MM.1S (cell line): ENCODE measurements around the gene TRIM54.
"Not testable (repeated sequence)": the region's sequence is repeated elsewhere in the genome, so short reads cannot be mapped to it uniquely, and the experiment has no call there.

ENCODE experiments used
- DNase-seq: peaks from one replicate; pipeline ENCODE4 v3.0.0-alpha.2; 2015
- H2AFZ ChIP-seq: fragments of 300-600 bp; sonication (generic); 2 replicates; pipeline ENCODE4 v1.6.0; 2016; ENCODE audit warnings: antibody characterized with exemption, low read length
- H3F3A ChIP-seq: fragments of 300-600 bp; sonication (generic); 2 replicates; pipeline ENCODE4 v1.6.1; 2016; ENCODE audit warnings: mild to moderate bottlenecking, antibody characterized with exemption, low read length, moderate library complexity, mixed read lengths; ENCODE audit not compliant: insufficient read depth
- H3K27ac ChIP-seq: fragments of 300-600 bp; sonication (generic); 2 replicates; pipeline ENCODE4 v1.5.1; 2016; ENCODE audit warnings: mild to moderate bottlenecking, low read length
- H3K27me3 ChIP-seq: fragments of 300-600 bp; sonication (generic); replicated peaks from 2 replicates; pipeline ENCODE4 v1.6.0; 2016; ENCODE audit warnings: low read length; ENCODE audit not compliant: insufficient read depth
- H3K36me3 ChIP-seq: fragments of 300-600 bp; sonication (generic); replicated peaks from 2 replicates; pipeline ENCODE4 v1.6.1; 2016; ENCODE audit warnings: mild to moderate bottlenecking, low read length, mixed read lengths; ENCODE audit not compliant: insufficient read depth
- H3K4me1 ChIP-seq: fragments of 300-600 bp; sonication (generic); 2 replicates; pipeline ENCODE4 v1.6.1; 2016; ENCODE audit warnings: low read length, mixed read lengths
- H3K4me2 ChIP-seq: fragments of 300-600 bp; sonication (generic); 2 replicates; pipeline ENCODE4 v1.6.0; 2016; ENCODE audit warnings: low read depth, low read length
- H3K4me3 ChIP-seq: fragments of 300-600 bp; sonication (generic); 2 replicates; pipeline ENCODE4 v1.5.1; 2016; ENCODE audit warnings: low read length, mixed read lengths
- H3K79me2 ChIP-seq: fragments of 300-600 bp; sonication (generic); 2 replicates; pipeline ENCODE4 v1.6.1; 2016; ENCODE audit warnings: mixed run types, low read length, mixed read lengths
- H3K9ac ChIP-seq: fragments of 300-600 bp; sonication (generic); 2 replicates; pipeline ENCODE4 v1.6.1; 2016; ENCODE audit warnings: low read length, mixed read lengths
- H3K9me2 ChIP-seq: fragments of 300-600 bp; sonication (generic); replicated peaks from 2 replicates; pipeline ENCODE4 v1.6.1; 2016; ENCODE audit warnings: mild to moderate bottlenecking, low read length, mixed read lengths; ENCODE audit not compliant: insufficient read depth
- H3K9me3 ChIP-seq: fragments of 300-600 bp; sonication (generic); replicated peaks from 2 replicates; pipeline ENCODE4 v1.6.1; 2016; ENCODE audit warnings: mild to moderate bottlenecking, low read length, mixed read lengths; ENCODE audit not compliant: insufficient read depth
- H4K20me1 ChIP-seq: fragments of 300-600 bp; sonication (generic); 2 replicates; pipeline ENCODE4 v1.6.1; 2016; ENCODE audit warnings: mild to moderate bottlenecking, low read length, moderate library complexity, mixed read lengths; ENCODE audit not compliant: insufficient read depth
- EZH2 ChIP-seq: fragments of 300-600 bp; sonication (generic); optimal IDR thresholded peaks from 2 replicates; pipeline ENCODE3; 2017; ENCODE audit warnings: low read depth, mild to moderate bottlenecking, antibody characterized with exemption, low read length, mixed read lengths
- EZH2phosphoT487 ChIP-seq: fragments of 300-600 bp; sonication (generic); IDR thresholded peaks from 2 replicates; pipeline ENCODE4 v1.6.1; 2018; ENCODE audit warnings: antibody characterized with exemption, low read length
- TF ChIP-seq, protein P1 (sequence below): fragments of 300-600 bp; sonication (generic); IDR thresholded peaks from 2 replicates; pipeline ENCODE4 v1.5.1; 2016; ENCODE audit warnings: antibody characterized with exemption, low read length, mixed read lengths

Gene TRIM54

DNA sequence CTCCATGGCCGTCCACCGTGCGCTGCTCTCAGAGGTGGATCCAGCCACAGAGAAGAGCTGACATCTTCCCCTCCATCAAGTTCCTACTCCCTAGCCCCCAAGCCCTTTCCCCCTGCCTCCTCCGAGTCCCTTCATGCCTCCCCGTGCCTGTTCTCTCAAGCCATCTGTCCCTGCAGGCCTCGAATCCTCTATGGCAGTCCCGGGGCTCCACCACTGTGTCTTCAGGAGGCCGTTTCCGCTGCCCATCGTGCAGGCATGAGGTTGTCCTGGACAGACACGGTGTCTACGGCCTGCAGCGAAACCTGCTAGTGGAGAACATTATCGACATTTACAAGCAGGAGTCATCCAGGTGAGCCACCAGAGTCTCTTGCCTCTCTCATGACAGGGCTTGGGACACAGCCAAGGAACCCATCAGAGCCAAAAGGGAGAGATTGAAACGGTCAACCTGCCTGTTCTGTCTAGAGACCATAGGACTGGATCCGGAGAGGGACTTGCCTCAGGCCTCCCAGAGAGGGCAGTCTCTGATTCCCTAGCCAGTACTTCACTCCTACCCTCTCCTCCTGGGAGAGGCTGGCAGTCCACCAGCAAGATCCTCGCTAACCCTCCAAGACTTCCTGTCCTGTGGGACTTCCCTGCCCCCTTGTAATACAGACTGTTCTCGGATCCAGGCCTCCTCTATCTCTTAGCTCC, 16.3 kb downstream of the TRIM54 start:
- TF ChIP-seq EZH2 = no peak
- TF ChIP-seq, protein P1, sequence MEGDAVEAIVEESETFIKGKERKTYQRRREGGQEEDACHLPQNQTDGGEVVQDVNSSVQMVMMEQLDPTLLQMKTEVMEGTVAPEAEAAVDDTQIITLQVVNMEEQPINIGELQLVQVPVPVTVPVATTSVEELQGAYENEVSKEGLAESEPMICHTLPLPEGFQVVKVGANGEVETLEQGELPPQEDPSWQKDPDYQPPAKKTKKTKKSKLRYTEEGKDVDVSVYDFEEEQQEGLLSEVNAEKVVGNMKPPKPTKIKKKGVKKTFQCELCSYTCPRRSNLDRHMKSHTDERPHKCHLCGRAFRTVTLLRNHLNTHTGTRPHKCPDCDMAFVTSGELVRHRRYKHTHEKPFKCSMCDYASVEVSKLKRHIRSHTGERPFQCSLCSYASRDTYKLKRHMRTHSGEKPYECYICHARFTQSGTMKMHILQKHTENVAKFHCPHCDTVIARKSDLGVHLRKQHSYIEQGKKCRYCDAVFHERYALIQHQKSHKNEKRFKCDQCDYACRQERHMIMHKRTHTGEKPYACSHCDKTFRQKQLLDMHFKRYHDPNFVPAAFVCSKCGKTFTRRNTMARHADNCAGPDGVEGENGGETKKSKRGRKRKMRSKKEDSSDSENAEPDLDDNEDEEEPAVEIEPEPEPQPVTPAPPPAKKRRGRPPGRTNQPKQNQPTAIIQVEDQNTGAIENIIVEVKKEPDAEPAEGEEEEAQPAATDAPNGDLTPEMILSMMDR = no peak
- no peaks in the 10 kb centered on the region for H3K4me1 ChIP-seq
- no peak overlapping the region for H3K9ac ChIP-seq
- no peak overlapping the region for H2AFZ ChIP-seq
- H3K27me3 ChIP-seq = no peaks in the 10 kb centered on the region
- H3K27ac ChIP-seq = no peak overlapping the region
- H3K9me2 ChIP-seq = no peaks in the 10 kb centered on the region
- H3K4me2 ChIP-seq = no peak overlapping the region
- H3K9me3 ChIP-seq = no peaks in the 10 kb centered on the region
- H3K4me3 ChIP-seq = no peak overlapping the region
- H3F3A ChIP-seq = no peaks in the 10 kb centered on the region
- H4K20me1 ChIP-seq = no peaks in the 10 kb centered on the region
- H3K36me3 ChIP-seq = no peaks in the 10 kb centered on the region
- H3K79me2 ChIP-seq = no peaks in the 10 kb centered on the region
- DNase-seq = no peak

DNA sequence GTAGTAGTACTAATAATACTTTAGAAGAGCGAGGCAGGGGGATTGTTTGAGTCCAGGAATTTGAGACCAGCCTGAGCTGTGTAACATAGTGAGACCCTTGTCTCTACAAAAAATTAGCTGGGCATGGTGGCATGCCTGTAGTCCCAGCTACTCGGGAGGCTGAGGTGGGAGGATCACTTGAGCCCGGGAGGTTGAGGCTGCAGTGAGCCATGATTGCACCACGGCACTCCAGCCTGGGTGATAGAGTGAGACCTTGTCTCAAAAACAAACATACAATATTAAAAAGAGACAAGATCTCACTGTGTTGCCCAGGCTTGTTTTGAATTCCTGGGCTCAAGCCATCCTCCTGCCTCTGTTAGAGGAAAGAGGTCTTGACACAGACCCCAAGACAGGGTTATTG, 18.4 kb downstream of the TRIM54 start:
- H3K79me2 ChIP-seq, H3K9ac ChIP-seq, H3K4me3 ChIP-seq, DNase-seq, H3K4me1 ChIP-seq, H4K20me1 ChIP-seq, H3F3A ChIP-seq, H2AFZ ChIP-seq, H3K27ac ChIP-seq, H3K4me2 ChIP-seq, H3K27me3 ChIP-seq, H3K9me3 ChIP-seq, H3K36me3 ChIP-seq, H3K9me2 ChIP-seq: not testable (repeated sequence)

DNA sequence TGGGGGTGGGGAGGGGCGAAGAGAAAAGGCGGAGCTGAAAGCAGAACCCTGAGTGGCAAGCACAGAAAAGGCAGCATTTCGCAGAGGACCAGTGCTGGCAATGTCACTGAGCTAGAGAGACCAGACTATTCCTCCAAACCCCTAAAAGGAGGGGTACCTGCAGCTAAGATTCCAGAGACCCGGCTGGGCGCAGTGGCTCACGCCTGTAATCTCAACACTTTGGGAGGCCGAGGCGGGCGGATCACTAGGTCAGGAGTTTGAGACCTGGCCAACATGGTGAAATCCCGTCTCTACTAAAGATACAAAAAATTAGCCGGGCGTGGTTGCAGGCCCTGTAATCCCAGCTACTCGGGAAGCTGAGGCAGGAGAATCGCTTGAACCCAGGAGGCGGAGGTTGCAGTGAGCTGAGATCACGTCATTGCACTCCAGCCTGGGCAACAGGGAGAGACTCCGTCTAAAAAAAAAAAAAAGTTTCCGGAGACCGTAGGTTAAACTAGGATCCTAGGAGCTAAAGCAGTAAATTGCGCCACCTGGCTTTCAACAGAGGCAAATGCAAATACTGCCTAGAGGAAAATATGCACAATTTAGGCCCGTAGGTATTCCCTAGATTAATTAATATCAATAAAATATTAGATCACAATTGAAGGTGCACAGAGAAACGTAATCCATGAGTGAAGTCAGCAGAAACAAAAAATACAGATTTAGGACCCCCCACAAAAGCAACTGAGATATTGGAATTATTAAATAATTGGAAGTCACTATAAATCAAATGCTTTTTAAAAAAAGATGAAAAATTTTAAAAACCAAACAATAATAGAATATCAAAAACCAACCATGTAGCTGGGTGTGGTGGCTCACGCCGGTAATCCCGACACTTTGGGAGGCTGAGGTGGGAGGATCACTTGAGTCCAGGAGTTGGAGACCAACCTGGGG, 21.1 kb downstream of the TRIM54 start:
- no peaks in the 10 kb centered on the region for H3K27me3 ChIP-seq
- H3K79me2 ChIP-seq = no peaks in the 10 kb centered on the region
- no peak for TF ChIP-seq EZH2
- TF ChIP-seq, protein P1 = peak; percentile 69
- no peak for TF ChIP-seq EZH2phosphoT487
- H3K9me3 ChIP-seq = no peaks in the 10 kb centered on the region
- no peaks in the 10 kb centered on the region for H3F3A ChIP-seq
- H3K4me2 ChIP-seq = peak overlapping the region; percentile 44
- H4K20me1 ChIP-seq = no peaks in the 10 kb centered on the region
- DNase-seq = peak; percentile 82
- no peak overlapping the region for H3K27ac ChIP-seq
- H3K36me3 ChIP-seq = no peaks in the 10 kb centered on the region
- H3K4me3 ChIP-seq = peak overlapping the region; percentile 53
- H3K9me2 ChIP-seq = no peaks in the 10 kb centered on the region
- H2AFZ ChIP-seq = peak overlapping the region; percentile 75
- H3K4me1 ChIP-seq = no peaks in the 10 kb centered on the region
- H3K9ac ChIP-seq = peak overlapping the region; percentile 25; the same call in 1 of the 2 replicates
